Sigmoid colon (tissue), 7 donors: ENCODE measurements around the gene FAM98C. TPM values are rescaled to one million over a fixed set of nuclear protein-coding genes. Genes with fewer than 3 reads are reported as not detected.

ENCODE experiments used
- DNase-seq: peaks from one replicate; pipeline ENCODE4 v3.0.0-alpha.2; 2019
- H3K27ac ChIP-seq, 4 donors: fragments of 200-600 bp; sonication (generic); one replicate each; pipeline ENCODE4 v1.5.1; 2016 to 2019; ENCODE audit warnings: mild to moderate bottlenecking in 1 of 4
- H3K27me3 ChIP-seq, 3 donors: fragments of 200-600 bp; sonication (generic); one replicate each; pipeline ENCODE4 v1.5.1; 2019; ENCODE audit warnings: mild to moderate bottlenecking in 1 of 3
- H3K36me3 ChIP-seq, 4 donors: fragments of 200-600 bp; sonication (generic); one replicate each; pipeline ENCODE4 v1.5.1; 2016 to 2019
- H3K4me1 ChIP-seq, 4 donors: fragments of 200-600 bp; sonication (generic); one replicate each; pipeline ENCODE4 v1.5.1; 2017 to 2019
- H3K4me3 ChIP-seq, 4 donors: fragments of 200-600 bp; sonication (generic); one replicate each; pipeline ENCODE4 v1.5.1; 2017 to 2019; ENCODE audit warnings: mild to moderate bottlenecking in 2 of 4, moderate library complexity in 1 of 4
- H3K9me3 ChIP-seq, 4 donors: fragments of 200-600 bp in 3 of 4; sonication (generic) in 3 of 4; one replicate each; pipeline versions ENCODE4 v1.5.1 to v1.6.1; 2013 to 2019
- CTCF ChIP-seq, 4 experiments: fragments of 450-650 bp in 3 of 4; fragments of 200-600 bp in 1 of 4; IDR thresholded peaks; one replicate each; pipeline ENCODE4 v1.5.1; 2016 to 2019; ENCODE audit warnings: antibody characterized with exemption in 4 of 4, mild to moderate bottlenecking in 3 of 4, moderate library complexity in 2 of 4
- EP300 ChIP-seq, 4 donors: sonication (generic); formaldehyde crosslinking; IDR thresholded peaks; one replicate each; pipeline ENCODE4 v1.6.1; 2017; ENCODE audit warnings: antibody characterized with exemption in 4 of 4
- POLR2AphosphoS5 ChIP-seq, 4 donors: sonication (generic); formaldehyde crosslinking; IDR thresholded peaks; one replicate each; pipeline ENCODE4 v1.6.1; 2017; ENCODE audit warnings: antibody characterized with exemption in 4 of 4
- WGBS, 2 donors: extraction: QIAGEN DNeasy Blood & Tissue Kit; methylation state at CpG; one replicate each; pipeline ENCODE4 v1.1.7; 2013; 5-methylcytosine and 5-hydroxymethylcytosine counted together
- intact Hi-C: fragments of 100-400 bp; cut with DNase I; formaldehyde crosslinking; loops from one replicate; pipeline ENCODE4 v1.15.1; 2023
- polyA plus RNA-seq, 3 donors: library from polyadenylated mRNA; stranded (reverse); fragments of 200-250 nt; gene quantifications; one replicate each; pipeline ENCODE4 v1.2.3, GENCODE V29; 2013
- total RNA-seq, 4 donors: library from RNA; depleted of rRNA; stranded (reverse); fragments of >200 nt; gene quantifications; one replicate each; pipeline ENCODE4 v1.1.0, GENCODE V29; 2016
- donor health status: healthy with polysubstance abuse.
- donor health status: Bipolar disorder and iron deficiency.
- donor health status: healthy.

FAM98C gene
- total and polyA plus RNA-seq, 7 donors = 17.2 to 30.0 (median 26.1) TPM

GRCh38 chr19:38457690-38458405 lies 55.0 kb downstream of the FAM98C start:
- Histone ChIP-seq H3K27ac (no peak overlapping the region), H3K4me1 (no peaks in the 10 kb centered on the region), H3K4me3 (no peak overlapping the region), H3K9me3 (no peaks in the 10 kb centered on the region), H3K36me3 (no peaks in the 10 kb centered on the region), H3K27me3 (no peaks in the 10 kb centered on the region)
- TF ChIP-seq EP300 (IDR thresholded peaks at IDR 0.05) (no peak), POLR2AphosphoS5 (IDR thresholded peaks at IDR 0.05) (no peak), CTCF (IDR thresholded peaks at IDR 0.05) (no peak)
- 89 to 91% methylated on average over 15 of the region's 15 CpGs for WGBS, 2 donors
- intact Hi-C loops = no loop called here
- DNase-seq = no peak

Other genes starting within 250 kb of the FAM98C start
- gene DPF1, start 178.9 kb upstream of the FAM98C start, total RNA-seq = not detected
- gene DPF1, start 178.9 kb upstream of the FAM98C start, polyA plus RNA-seq = 1 to 10 TPM in 1 of 3 donors, under 1 TPM in 1, not detected in 1; 0.12 to 1.4 TPM
- gene PPP1R14A, start 146.7 kb upstream of the FAM98C start, total RNA-seq = 100 to 1,000 TPM; 441 to 736 (median 473) TPM
- gene PPP1R14A, start 146.7 kb upstream of the FAM98C start, polyA plus RNA-seq = 10 to 100 TPM; 24.6 to 93.9 (median 29.9) TPM
- 10 to 100 TPM; 14.3 to 20.7 (median 16.6) TPM for gene SPINT2, start 138.5 kb upstream of the FAM98C start, total RNA-seq
- gene SPINT2, start 138.5 kb upstream of the FAM98C start, polyA plus RNA-seq = 100 to 1,000 TPM; 170 to 616 (median 178) TPM
- gene C19orf33, start 98.8 kb upstream of the FAM98C start, total RNA-seq = 10 to 100 TPM in 1 of 4 donors, 1 to 10 TPM in 1, not detected in 2; 5.8 to 18.2 TPM
- 1,000 to 10,000 TPM in 2 of 3 donors, 100 to 1,000 TPM in 1; 704 to 2,364 (median 1,405) TPM for gene C19orf33, start 98.8 kb upstream of the FAM98C start, polyA plus RNA-seq
- gene YIF1B, start 87.1 kb upstream of the FAM98C start, total RNA-seq = 10 to 100 TPM; 12.5 to 22.5 (median 15.8) TPM
- gene YIF1B, start 87.1 kb upstream of the FAM98C start, polyA plus RNA-seq = 10 to 100 TPM; 13.8 to 77.5 (median 14.3) TPM
- 10 to 100 TPM in 3 of 4 donors, 1 to 10 TPM in 1; 6.6 to 24.6 (median 14.2) TPM for gene KCNK6, start 83.2 kb upstream of the FAM98C start, total RNA-seq
- 10 to 100 TPM in 1 of 3 donors, 1 to 10 TPM in 2; 5.4 to 20.6 (median 6.0) TPM for gene KCNK6, start 83.2 kb upstream of the FAM98C start, polyA plus RNA-seq
- gene CATSPERG, start 67.3 kb upstream of the FAM98C start, total RNA-seq = 1 to 10 TPM; 2.3 to 5.5 (median 4.4) TPM
- gene CATSPERG, start 67.3 kb upstream of the FAM98C start, polyA plus RNA-seq = 1 to 10 TPM in 1 of 3 donors, under 1 TPM in 1, not detected in 1; 0.69 to 7.7 TPM
- gene PSMD8, start 28.5 kb upstream of the FAM98C start, total RNA-seq = 100 to 1,000 TPM; 129 to 271 (median 158) TPM
- 100 to 1,000 TPM; 125 to 158 (median 147) TPM for gene PSMD8, start 28.5 kb upstream of the FAM98C start, polyA plus RNA-seq
- not detected for gene GGN, start 15.1 kb upstream of the FAM98C start, total RNA-seq
- under 1 TPM in 1 of 3 donors, not detected in 2; 0.28 TPM for gene GGN, start 15.1 kb upstream of the FAM98C start, polyA plus RNA-seq
- gene SPRED3, start 14.4 kb upstream of the FAM98C start, total RNA-seq = 1 to 10 TPM in 1 of 4 donors, under 1 TPM in 2, not detected in 1; 0.27 to 1.5 (median 0.36) TPM
- gene SPRED3, start 14.4 kb upstream of the FAM98C start, polyA plus RNA-seq = under 1 TPM in 2 of 3 donors, not detected in 1; under 0.01 to 0.47 TPM
- gene RASGRP4, start 23.1 kb downstream of the FAM98C start, total RNA-seq = 1 to 10 TPM; 2.5 to 3.6 (median 3.2) TPM
- gene RASGRP4, start 23.1 kb downstream of the FAM98C start, polyA plus RNA-seq = 1 to 10 TPM in 1 of 3 donors, under 1 TPM in 2; 0.69 to 3.6 (median 0.90) TPM
- 1 to 10 TPM in 3 of 4 donors, under 1 TPM in 1; 0.71 to 4.1 (median 2.0) TPM for gene RYR1, start 30.6 kb downstream of the FAM98C start, total RNA-seq
- gene RYR1, start 30.6 kb downstream of the FAM98C start, polyA plus RNA-seq = under 1 TPM; under 0.01 to 0.85 (median under 0.01) TPM
- gene MAP4K1, start 214.9 kb downstream of the FAM98C start, total RNA-seq = 1 to 10 TPM; 1.2 to 8.9 (median 1.3) TPM
- gene MAP4K1, start 214.9 kb downstream of the FAM98C start, polyA plus RNA-seq = 10 to 100 TPM in 1 of 3 donors, 1 to 10 TPM in 2; 1.6 to 29.7 (median 4.8) TPM
- gene EIF3K, start 216.1 kb downstream of the FAM98C start, total RNA-seq = 100 to 1,000 TPM; 469 to 803 (median 546) TPM
- gene EIF3K, start 216.1 kb downstream of the FAM98C start, polyA plus RNA-seq = 100 to 1,000 TPM; 498 to 637 (median 574) TPM
- 100 to 1,000 TPM; 131 to 328 (median 197) TPM for gene ACTN4, start 244.6 kb downstream of the FAM98C start, total RNA-seq
- gene ACTN4, start 244.6 kb downstream of the FAM98C start, polyA plus RNA-seq = 100 to 1,000 TPM; 122 to 456 (median 176) TPM